COLO829 (cell line): ENCODE results near the gene ATF2.

Source experiments
- DNase-seq: peaks from one replicate; pipeline ENCODE4 v3.0.0; 2012; ENCODE audit warnings: low spot score

Gene ATF2

GRCh38 chr2:175167792-175168563, at the start of gene ATF2:
ATF2 (minus strand) TSS chr2:175168203; CDS start chr2:175136443, 31,760 bp downstream.
- DNase-seq, result peak; percentile 96

GRCh38 chr2:175207741-175208438, 39.9 kb upstream of the ATF2 start:
- no peak for DNase-seq

- DNase-seq, result no peak
Observed at GRCh38 chr2:175206866-175207265, 38.9 kb upstream of the ATF2 start.

- DNase-seq, result no peak
Observed at GRCh38 chr2:175205523-175205922, 37.5 kb upstream of the ATF2 start.

- DNase-seq, result peak; percentile 50
Observed at GRCh38 chr2:175203621-175204496, 35.9 kb upstream of the ATF2 start.

GRCh38 chr2:175195012-175195411, 27.0 kb upstream of the ATF2 start:
- DNase-seq, result no peak

GRCh38 chr2:175188761-175189160, 20.8 kb upstream of the ATF2 start:
- DNase-seq, result no peak

GRCh38 chr2:175187378-175187777, 19.4 kb upstream of the ATF2 start:
- no peak for DNase-seq

GRCh38 chr2:175183674-175184073, 15.7 kb upstream of the ATF2 start:
- no peak for DNase-seq

- DNase-seq, result no peak
Observed at GRCh38 chr2:175181877-175182308, 13.9 kb upstream of the ATF2 start.

GRCh38 chr2:175181104-175181876, 13.3 kb upstream of the ATF2 start, which contains the start of gene ATP5MC3:
ATP5MC3 (minus strand) TSS chr2:175181710; CDS start chr2:175181393, 317 bp downstream.
- DNase-seq, result peak; percentile 98

- DNase-seq, result peak; percentile 36
Observed at GRCh38 chr2:175180701-175181103, 12.7 kb upstream of the ATF2 start.

- DNase-seq, result no peak
Observed at GRCh38 chr2:175176624-175177023, 8.6 kb upstream of the ATF2 start.

- DNase-seq, result no peak
Observed at GRCh38 chr2:175175896-175176295, 7.9 kb upstream of the ATF2 start.

GRCh38 chr2:175175320-175175719, 7.3 kb upstream of the ATF2 start:
- DNase-seq, result no peak

GRCh38 chr2:175170659-175171304, 2.8 kb upstream of the ATF2 start:
- no peak for DNase-seq

- DNase-seq, result no peak
Observed at GRCh38 chr2:175169191-175169590, 1.2 kb upstream of the ATF2 start.

GRCh38 chr2:175168564-175168945, 552 bp upstream of the ATF2 start:
- no peak for DNase-seq

GRCh38 chr2:175167076-175167791, 769 bp downstream of the ATF2 start:
- DNase-seq, result no peak

GRCh38 chr2:175166216-175166824, 1.7 kb downstream of the ATF2 start:
- DNase-seq, result no peak
